ENCODE measurements around the gene EMC9.

Gene EMC9

GRCh38 chr14:24102357-24103048 is 38.9 kb downstream of the EMC9 start:
- DNase-seq: no peak

GRCh38 chr14:24100982-24101494 is 40.4 kb downstream of the EMC9 start:
- no peak for DNase-seq

GRCh38 chr14:24100197-24100981 is 41.0 kb downstream of the EMC9 start:
- DNase-seq: no peak

GRCh38 chr14:24098927-24099813 is 42.2 kb downstream of the EMC9 start:
- peak; percentile 67 for DNase-seq

GRCh38 chr14:24098229-24098926 is 43.0 kb downstream of the EMC9 start:
- DNase-seq: no peak

GRCh38 chr14:24096545-24097181 is 44.7 kb downstream of the EMC9 start:
- no peak for DNase-seq

- DNase-seq: peak; percentile 60
Measured at GRCh38 chr14:24095271-24096068, 45.9 kb downstream of the EMC9 start.

GRCh38 chr14:24094841-24095270 is 46.5 kb downstream of the EMC9 start:
- DNase-seq: no peak

GRCh38 chr14:24093901-24094840 is 47.2 kb downstream of the EMC9 start, which contains the start of gene PCK2:
Gene PCK2 (plus strand): TSS chr14:24094311. CDS start chr14:24094406, 95 bp downstream.
- DNase-seq: peak; percentile 93

GRCh38 chr14:24093207-24093900 is 48.0 kb downstream of the EMC9 start:
- no peak for DNase-seq

- no peak for DNase-seq
Measured at GRCh38 chr14:24092505-24093206, 48.7 kb downstream of the EMC9 start.

- no peak for DNase-seq
Measured at GRCh38 chr14:24092110-24092504, 49.3 kb downstream of the EMC9 start.

GRCh38 chr14:24089890-24090289 is 51.5 kb downstream of the EMC9 start:
- no peak for DNase-seq

Measured in NCI-H510A (cell line).